Keratinocyte (primary cell): ENCODE results near the gene C2. TPM values are rescaled to one million over a fixed set of nuclear protein-coding genes. Genes with fewer than 3 reads are reported as not detected.

Experiments used
- DNase-seq: peaks from one replicate; pipeline ENCODE4 v3.0.0-alpha.2; 2011; ENCODE audit warnings: low read depth, missing footprints, low spot score
- FAIRE-seq: peaks from 2 replicates; lab custom pipeline; 2011; peaks lifted over from hg19 to GRCh38; lab: Jason Lieb, UNC
- H2AFZ ChIP-seq: 2 replicates; pipeline ENCODE4 v1.6.0; 2012; ENCODE audit warnings: low read length, control low read depth, inconsistent platforms; ENCODE audit not compliant: control insufficient read depth
- H3K27ac ChIP-seq: 2 replicates; pipeline ENCODE4 v1.5.1; 2011; ENCODE audit warnings: low read length; ENCODE audit not compliant: control insufficient read depth, insufficient read depth
- H3K27me3 ChIP-seq: 3 replicates; pipeline ENCODE4 v1.6.0; 2011; ENCODE audit warnings: low read length; ENCODE audit not compliant: control insufficient read depth, insufficient read depth; ENCODE audit errors: extremely low read depth
- H3K36me3 ChIP-seq, 2 experiments: 2 replicates in 1 of 2; 3 replicates in 1 of 2; pipeline ENCODE4 v1.5.1; 2011; ENCODE audit warnings: low read length in 2 of 2, mild to moderate bottlenecking in 1 of 2; ENCODE audit not compliant: control insufficient read depth in 2 of 2, insufficient read depth in 2 of 2; ENCODE audit errors: extremely low read depth in 1 of 2
- H3K4me1 ChIP-seq: 3 replicates; pipeline ENCODE4 v1.5.1; 2011; ENCODE audit warnings: low read length; ENCODE audit not compliant: control insufficient read depth, insufficient read depth; ENCODE audit errors: extremely low read depth
- H3K4me2 ChIP-seq: 3 replicates; pipeline ENCODE4 v1.6.0; 2011; ENCODE audit warnings: low read depth, low read length; ENCODE audit not compliant: control insufficient read depth, insufficient read depth; ENCODE audit errors: extremely low read depth
- H3K4me3 ChIP-seq, 3 experiments: fragments of 200-600 bp in 1 of 3; sonication (generic) in 1 of 3; 2 replicates in 2 of 3; 3 replicates in 1 of 3; pipeline ENCODE4 v1.5.1; 2011 to 2016; ENCODE audit warnings: low read length in 3 of 3, mild to moderate bottlenecking in 3 of 3, control low read depth in 2 of 3, inconsistent platforms in 1 of 3, low read depth in 1 of 3, mixed read lengths in 1 of 3, mixed run types in 1 of 3, moderate library complexity in 1 of 3; ENCODE audit not compliant: control insufficient read depth in 2 of 3, insufficient read depth in 2 of 3; ENCODE audit errors: extremely low read depth in 1 of 3
- H3K79me2 ChIP-seq: 2 replicates; pipeline ENCODE4 v1.6.0; 2012; ENCODE audit warnings: low read length; ENCODE audit not compliant: control insufficient read depth, insufficient read depth
- H3K9ac ChIP-seq: 3 replicates; pipeline ENCODE4 v1.6.0; 2011; ENCODE audit warnings: low read length; ENCODE audit not compliant: control insufficient read depth, insufficient read depth; ENCODE audit errors: extremely low read depth
- H3K9me1 ChIP-seq: 3 replicates; pipeline ENCODE4 v1.6.0; 2011; ENCODE audit warnings: low read length; ENCODE audit not compliant: control insufficient read depth, insufficient read depth; ENCODE audit errors: extremely low read depth
- H3K9me3 ChIP-seq: 2 replicates; pipeline ENCODE4 v1.5.1; 2012; ENCODE audit warnings: low read depth, low read length; ENCODE audit not compliant: control insufficient read depth
- H4K20me1 ChIP-seq: 3 replicates; pipeline ENCODE4 v1.6.0; 2011; ENCODE audit warnings: low read length; ENCODE audit not compliant: control insufficient read depth, insufficient read depth; ENCODE audit errors: extremely low read depth
- CTCF ChIP-seq, 3 experiments: IDR thresholded peaks in 1 of 3; conservative IDR thresholded peaks in 1 of 3; optimal IDR thresholded peaks in 1 of 3; 2 replicates in 2 of 3; 3 replicates in 1 of 3; pipeline versions ENCODE3 to v1.5.1; 2011; ENCODE audit warnings: low read length in 3 of 3, mild to moderate bottlenecking in 3 of 3, moderate library complexity in 2 of 3, control low read depth in 1 of 3, inconsistent platforms in 1 of 3; ENCODE audit not compliant: insufficient read depth in 2 of 3; ENCODE audit errors: extremely low read depth in 1 of 3
- EZH2 ChIP-seq: IDR thresholded peaks from one replicate; pipeline ENCODE4 v1.6.1; 2012; ENCODE audit warnings: inconsistent platforms, mild to moderate bottlenecking, low read length, moderate library complexity
- dilution Hi-C: fragments of 300-500 bp; cut with MboI; formaldehyde crosslinking; loops from one replicate; pipeline ENCODE4 v1.7.0; 2020; ENCODE audit warnings: low sequenced_read_pairs; ENCODE audit not compliant: extremely low pct_ligation_motif_present
- polyA plus RNA-seq, 5 experiments: library from polyadenylated mRNA; depleted of rRNA in 3 of 5; stranded (reverse) in 3 of 5; stranded (forward) in 1 of 5; unstranded in 1 of 5; fragments of >200 nt; gene quantifications; 1 replicate in 1 of 5; 2 replicates in 3 of 5; 3 replicates in 1 of 5; pipeline versions ENCODE4 v1.2.1 to v1.2.3, GENCODE V29; 2011 to 2012; ENCODE audit warnings: missing spikeins in 2 of 5, low read depth in 1 of 5, low replicate concordance in 1 of 5

C2 gene
- polyA plus RNA-seq, 1 donor (not counting 4 experiments of a cell fraction or from before 2014, with no cell fraction given): not detected

- Histone ChIP-seq H3K4me1 (peaks cover 4% of the 10 kb centered on the region), H4K20me1 (no peaks in the 10 kb centered on the region), H3K79me2 (no peaks in the 10 kb centered on the region), H3K4me2 (no peak overlapping the region), H3K9ac (no peak overlapping the region), H3K9me1 (no peaks in the 10 kb centered on the region), H3K9me3 (no peaks in the 10 kb centered on the region), H3K36me3 (peaks cover 16 to 22% of the 10 kb centered on the region in 2 experiments), H3K27ac (no peak overlapping the region), H2AFZ (no peak overlapping the region), H3K4me3 (no peak overlapping the region), H3K27me3 (no peaks in the 10 kb centered on the region)
- no peak for TF ChIP-seq EZH2
- no peak for TF ChIP-seq CTCF (optimal IDR thresholded peaks at IDR 0.05 in 1 of 3, IDR thresholded peaks at IDR 0.05 in 1 of 3, conservative IDR thresholded peaks at IDR 0.05 in 1 of 3; ENCODE audit: extremely low read depth in 1 of 3, insufficient read depth in 2 of 3, low read length in 3 of 3)
- DNase-seq (no peak), FAIRE-seq (no peak)
- dilution Hi-C loops: no loop called here
Measured at GRCh38 chr6:31879901-31880300, 47.6 kb upstream of the C2 start.

GRCh38 chr6:31880616-31881015 is 46.9 kb upstream of the C2 start:
- no peak overlapping the region for H2AFZ ChIP-seq
- H3K4me2 ChIP-seq: no peak overlapping the region
- H3K9me1 ChIP-seq: no peaks in the 10 kb centered on the region
- peaks cover 16 to 25% of the 10 kb centered on the region in 2 experiments for H3K36me3 ChIP-seq
- no peak overlapping the region for H3K27ac ChIP-seq
- no peaks in the 10 kb centered on the region for H3K79me2 ChIP-seq
- no peak overlapping the region for H3K9ac ChIP-seq
- H3K4me3 ChIP-seq: no peak overlapping the region
- dilution Hi-C loops: no loop called here
- H3K4me1 ChIP-seq: peaks cover 4% of the 10 kb centered on the region
- H4K20me1 ChIP-seq: no peaks in the 10 kb centered on the region
- TF ChIP-seq CTCF (optimal IDR thresholded peaks at IDR 0.05 in 1 of 3, IDR thresholded peaks at IDR 0.05 in 1 of 3, conservative IDR thresholded peaks at IDR 0.05 in 1 of 3; ENCODE audit: extremely low read depth in 1 of 3, insufficient read depth in 2 of 3, low read length in 3 of 3): no peak
- no peak for TF ChIP-seq EZH2
- no peaks in the 10 kb centered on the region for H3K9me3 ChIP-seq
- H3K27me3 ChIP-seq: no peaks in the 10 kb centered on the region
- DNase-seq (no peak), FAIRE-seq (no peak)
